Measurements from ENCODE around the gene FBXW7. TPM values are rescaled to one million over a fixed set of nuclear protein-coding genes. Genes with fewer than 3 reads are reported as not detected.

The FBXW7 gene
- total RNA-seq, 1 donor = 79.5 TPM

- DNase-seq (ENCODE audit: low read depth) = no peak
- no peak overlapping the region for H3K4me3 ChIP-seq (ENCODE audit: low read depth, low read length)
- TF ChIP-seq CTCF (IDR thresholded peaks at IDR 0.05; ENCODE audit: insufficient read depth, low read depth, low read length) = no peak
These were observed 105.4 kb downstream of the FBXW7 start for GRCh38 chr4:152430507-152430906.

- no peak for TF ChIP-seq CTCF (IDR thresholded peaks at IDR 0.05; ENCODE audit: insufficient read depth, low read depth, low read length)
- H3K4me3 ChIP-seq (ENCODE audit: low read depth, low read length) = no peak overlapping the region
- no peak for DNase-seq (ENCODE audit: low read depth)
These were observed 107.9 kb downstream of the FBXW7 start for GRCh38 chr4:152427981-152428380.

DNA sequence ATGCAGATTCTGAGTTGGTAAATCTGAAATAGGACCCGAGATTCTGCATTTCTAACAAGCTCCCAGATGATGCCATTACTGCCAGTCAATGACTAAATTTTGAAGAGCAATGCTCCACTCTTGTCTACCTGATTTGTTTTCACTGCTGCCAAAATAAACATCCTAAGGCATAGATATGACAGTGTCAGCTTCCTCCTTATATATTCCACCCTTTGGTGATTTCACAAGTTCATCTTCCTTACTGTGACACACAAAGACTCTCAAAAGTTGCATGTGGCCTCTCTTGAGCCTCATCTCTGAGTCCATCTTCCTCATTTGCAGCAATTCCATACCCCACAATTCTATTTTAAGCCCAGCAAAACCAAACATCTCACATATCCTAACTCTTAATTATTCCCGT, 110.9 kb downstream of the FBXW7 start:
- DNase-seq (ENCODE audit: low read depth) = no peak
- no peak overlapping the region for H3K4me3 ChIP-seq (ENCODE audit: low read depth, low read length)
- TF ChIP-seq CTCF (IDR thresholded peaks at IDR 0.05; ENCODE audit: insufficient read depth, low read depth, low read length) = no peak

DNA sequence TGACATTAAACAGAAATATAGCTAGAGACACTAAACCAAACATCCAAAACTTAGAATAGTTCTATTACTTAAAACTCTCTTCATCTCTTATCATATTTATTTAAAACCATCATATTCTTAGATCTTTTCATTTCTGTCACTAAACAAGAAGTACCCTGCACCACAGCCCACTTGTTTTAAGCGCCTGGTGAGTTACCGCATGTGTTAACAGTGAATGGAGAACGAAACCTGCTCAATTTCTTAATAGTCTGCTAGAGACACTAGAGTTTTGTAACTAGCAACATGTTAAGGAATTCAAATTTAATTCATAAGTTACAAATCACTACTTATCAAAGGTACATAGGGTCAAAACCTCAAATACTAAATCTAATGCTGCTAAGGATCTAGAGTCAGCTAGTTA, 111.5 kb downstream of the FBXW7 start:
- no peak for DNase-seq (ENCODE audit: low read depth)
- no peak overlapping the region for H3K4me3 ChIP-seq (ENCODE audit: low read depth, low read length)
- no peak for TF ChIP-seq CTCF (IDR thresholded peaks at IDR 0.05; ENCODE audit: insufficient read depth, low read depth, low read length)

- no peak for TF ChIP-seq CTCF (IDR thresholded peaks at IDR 0.05; ENCODE audit: insufficient read depth, low read depth, low read length)
- DNase-seq (ENCODE audit: low read depth) = no peak
These were observed 113.0 kb downstream of the FBXW7 start for GRCh38 chr4:152422817-152423320.

GRCh38 chr4:152421576-152421975, 114.3 kb downstream of the FBXW7 start:
- DNase-seq (ENCODE audit: low read depth) = no peak
- H3K4me3 ChIP-seq (ENCODE audit: low read depth, low read length) = no peak overlapping the region
- no peak for TF ChIP-seq CTCF (IDR thresholded peaks at IDR 0.05; ENCODE audit: insufficient read depth, low read depth, low read length)

More at GRCh38 chr4:152422817-152423320, 113.0 kb downstream of the FBXW7 start:
- H3K4me3 ChIP-seq (ENCODE audit: low read depth, low read length) = no peak overlapping the region

GRCh38 chr4:152419809-152420208, 116.1 kb downstream of the FBXW7 start:
- H3K4me3 ChIP-seq (ENCODE audit: low read depth, low read length) = no peak overlapping the region
- TF ChIP-seq CTCF (IDR thresholded peaks at IDR 0.05; ENCODE audit: insufficient read depth, low read depth, low read length) = no peak
- DNase-seq (ENCODE audit: low read depth) = no peak

Measured in fibroblast of villous mesenchyme (primary cell).